ENCODE results near the gene NRP2. TPM values are rescaled to one million over a fixed set of nuclear protein-coding genes. Genes with fewer than 3 reads are reported as not detected.

The NRP2 gene
- total and polyA plus RNA-seq, 4 donors = 3.8 to 17.7 (median 12.2) TPM

GRCh38 chr2:205727174-205727573 is 44.9 kb downstream of the NRP2 start (continued):
- peak; percentile 85 for TF ChIP-seq HNF4G (IDR thresholded peaks at IDR 0.05)
- TF ChIP-seq SP1 (IDR thresholded peaks at IDR 0.05) = peak; percentile 94
- peak in 1 of 2 donors; percentile 72 for TF ChIP-seq JUND (IDR thresholded peaks at IDR 0.05)
- TF ChIP-seq HNF4A (conservative IDR thresholded peaks at IDR 0.05) = peak; percentile 97 to 98
- peak; percentile 97 for TF ChIP-seq FOXA1 (IDR thresholded peaks at IDR 0.05)
- TF ChIP-seq ATF3 (IDR thresholded peaks at IDR 0.05) = no peak

- no peak overlapping the region for H3K4me3 ChIP-seq (ENCODE audit: low read depth in 1 of 3, low read length in 3 of 3)
- TF ChIP-seq JUND (IDR thresholded peaks at IDR 0.05) = no peak
- no peak for TF ChIP-seq TAF1 (conservative IDR thresholded peaks at IDR 0.05)
- TF ChIP-seq NR2F2 (IDR thresholded peaks at IDR 0.05) = no peak
- no peak for TF ChIP-seq RXRA (IDR thresholded peaks at IDR 0.05)
- TF ChIP-seq GABPA (IDR thresholded peaks at IDR 0.05 in 1 of 2, conservative IDR thresholded peaks at IDR 0.05 in 1 of 2) = no peak
- no peak for TF ChIP-seq HNF4A (conservative IDR thresholded peaks at IDR 0.05)
- no peak for TF ChIP-seq MAX (IDR thresholded peaks at IDR 0.05)
- no peak for TF ChIP-seq RAD21 (IDR thresholded peaks at IDR 0.05)
- TF ChIP-seq CTCF (IDR thresholded peaks at IDR 0.05; ENCODE audit: low read depth, low read length, missing input control) = no peak
- TF ChIP-seq EGR1 (IDR thresholded peaks at IDR 0.05; ENCODE audit: low read depth in 2 of 2) = no peak
- no peak for TF ChIP-seq SP1 (IDR thresholded peaks at IDR 0.05)
- no peak for TF ChIP-seq HNF4G (IDR thresholded peaks at IDR 0.05)
- TF ChIP-seq YY1 (IDR thresholded peaks at IDR 0.05) = no peak
- peaks cover 0 to 14% (median 11%) of the 10 kb centered on the region in 4 donors for H3K4me1 ChIP-seq (ENCODE audit: control insufficient read depth in 4 of 4, insufficient read depth in 4 of 4, low read length in 3 of 4)
- 96% methylated on average over 7 of the region's 7 CpGs for WGBS
- no peak overlapping the region for H3K27ac ChIP-seq (ENCODE audit: low read depth in 1 of 2, low read length in 2 of 2)
- H3K9me3 ChIP-seq (ENCODE audit: control insufficient read depth in 4 of 4, low read length in 3 of 4) = no peaks in the 10 kb centered on the region
- DNase-seq (ENCODE audit: low spot score) = no peak
- H3K36me3 ChIP-seq (ENCODE audit: control insufficient read depth in 4 of 4, insufficient read depth in 3 of 4, low read depth in 1 of 4, low read length in 3 of 4) = peaks cover 0 to 3% (median 0%) of the 10 kb centered on the region in 4 donors
- H3K27me3 ChIP-seq (ENCODE audit: control insufficient read depth in 4 of 4, insufficient read depth in 4 of 4, low read length in 3 of 4) = no peaks in the 10 kb centered on the region
- no peak overlapping the region for H3K9ac ChIP-seq (ENCODE audit: low read depth in 1 of 2, low read length in 2 of 2)
These were observed 46.1 kb downstream of the NRP2 start for GRCh38 chr2:205728366-205728765.

- no peak for DNase-seq (ENCODE audit: low spot score)
- Histone ChIP-seq H3K36me3 (ENCODE audit: control insufficient read depth in 4 of 4, insufficient read depth in 3 of 4, low read depth in 1 of 4, low read length in 3 of 4) (peaks cover 0 to 3% (median 0%) of the 10 kb centered on the region in 4 donors), H3K27ac (ENCODE audit: low read depth in 1 of 2, low read length in 2 of 2) (no peak overlapping the region), H3K9me3 (ENCODE audit: control insufficient read depth in 4 of 4, low read length in 3 of 4) (no peaks in the 10 kb centered on the region), H3K4me1 (ENCODE audit: control insufficient read depth in 4 of 4, insufficient read depth in 4 of 4, low read length in 3 of 4) (peaks cover 0 to 14% (median 11%) of the 10 kb centered on the region in 4 donors), H3K4me3 (ENCODE audit: low read depth in 1 of 3, low read length in 3 of 3) (no peak overlapping the region), H3K27me3 (ENCODE audit: control insufficient read depth in 4 of 4, insufficient read depth in 4 of 4, low read length in 3 of 4) (no peaks in the 10 kb centered on the region), H3K9ac (ENCODE audit: low read depth in 1 of 2, low read length in 2 of 2) (no peak overlapping the region)
- TF ChIP-seq TAF1 (conservative IDR thresholded peaks at IDR 0.05) (no peak), ZBTB33 (IDR thresholded peaks at IDR 0.05) (no peak), NR2F2 (IDR thresholded peaks at IDR 0.05) (no peak), MAX (IDR thresholded peaks at IDR 0.05) (no peak), JUND (IDR thresholded peaks at IDR 0.05) (no peak)
- 91% methylated on average over 9 of the region's 9 CpGs for WGBS
These were observed 47.9 kb downstream of the NRP2 start for GRCh38 chr2:205730191-205730590.
